Ectodermal cell (in vitro differentiated cells): ENCODE data around the gene MAP4K2.
A peak's percentile ranks its signal among the peaks of the same experiment; 100 is the strongest.

Source experiments
- H3K27ac ChIP-seq: 2 replicates; pipeline ENCODE4 v1.7.0; 2013; ENCODE audit warnings: mild to moderate bottlenecking, low read depth, low read length; ENCODE audit not compliant: insufficient read depth, poor library complexity, severe bottlenecking
- H3K27me3 ChIP-seq: 2 replicates; pipeline ENCODE4 v1.7.0; 2013; ENCODE audit warnings: mild to moderate bottlenecking, low read length; ENCODE audit not compliant: insufficient read depth, control insufficient read depth, poor library complexity, severe bottlenecking
- H3K36me3 ChIP-seq: one replicate; pipeline ENCODE4 v1.7.0; 2013; ENCODE audit warnings: low read length; ENCODE audit not compliant: control insufficient read depth, insufficient read depth
- H3K4me1 ChIP-seq: one replicate; pipeline ENCODE4 v1.7.0; 2013; ENCODE audit warnings: low read length; ENCODE audit not compliant: control insufficient read depth, insufficient read depth
- H3K4me3 ChIP-seq: 2 replicates; pipeline ENCODE4 v1.7.0; 2013; ENCODE audit warnings: low read depth, low read length, control low read depth; ENCODE audit not compliant: insufficient read depth
- H3K9me3 ChIP-seq: 2 replicates; pipeline ENCODE4 v1.7.0; 2013; ENCODE audit warnings: mild to moderate bottlenecking, low read length, moderate library complexity; ENCODE audit not compliant: control insufficient read depth
- WGBS, 2 experiments: methylation state at CpG; one replicate each; pipeline ENCODE4 v1.1.7; 2013; ENCODE audit warnings: missing lambda C conversion rate in 2 of 2; 5-methylcytosine and 5-hydroxymethylcytosine counted together

Gene MAP4K2

GRCh38 chr11:64776875-64777274 lies 26.1 kb downstream of the MAP4K2 start:
- 56 to 69% methylated on average over 2 to 3 of the region's 3 CpGs for WGBS, 2 experiments
- Histone ChIP-seq H3K27ac (no peak overlapping the region), H3K27me3 (no peaks in the 10 kb centered on the region), H3K9me3 (no peaks in the 10 kb centered on the region), H3K4me3 (peak overlapping the region; percentile 85), H3K36me3 (peaks cover 38% of the 10 kb centered on the region), H3K4me1 (peaks cover 7% of the 10 kb centered on the region)

- Histone ChIP-seq H3K4me1 (peaks cover 7% of the 10 kb centered on the region), H3K4me3 (peak overlapping the region; percentile 85), H3K9me3 (no peaks in the 10 kb centered on the region), H3K36me3 (peaks cover 42% of the 10 kb centered on the region), H3K27ac (no peak overlapping the region), H3K27me3 (no peaks in the 10 kb centered on the region)
- 94 to 96% methylated on average over 6 of the region's 6 CpGs for WGBS, 2 experiments
These were observed 26.6 kb downstream of the MAP4K2 start for GRCh38 chr11:64776425-64776824.

- no peaks in the 10 kb centered on the region for H3K27me3 ChIP-seq
- H3K9me3 ChIP-seq: no peaks in the 10 kb centered on the region
- peaks cover 7% of the 10 kb centered on the region for H3K4me1 ChIP-seq
- H3K4me3 ChIP-seq: no peak overlapping the region
- 96 to 97% methylated on average over 5 of the region's 5 CpGs for WGBS, 2 experiments
- no peak overlapping the region for H3K27ac ChIP-seq
- H3K36me3 ChIP-seq: peaks cover 65% of the 10 kb centered on the region
These were observed 28.9 kb downstream of the MAP4K2 start for GRCh38 chr11:64774144-64774543.

GRCh38 chr11:64772303-64773018 lies 30.6 kb downstream of the MAP4K2 start:
- H3K36me3 ChIP-seq: peaks cover 82% of the 10 kb centered on the region
- no peaks in the 10 kb centered on the region for H3K27me3 ChIP-seq
- no peak overlapping the region for H3K4me3 ChIP-seq
- H3K9me3 ChIP-seq: no peaks in the 10 kb centered on the region
- 90 to 100% methylated on average over 2 of the region's 3 CpGs for WGBS, 2 experiments
- H3K27ac ChIP-seq: no peak overlapping the region
- peaks cover 7% of the 10 kb centered on the region for H3K4me1 ChIP-seq

- no peaks in the 10 kb centered on the region for H3K9me3 ChIP-seq
- peaks cover 88% of the 10 kb centered on the region for H3K36me3 ChIP-seq
- no peak overlapping the region for H3K27ac ChIP-seq
- peaks cover 11% of the 10 kb centered on the region for H3K4me1 ChIP-seq
- 88 to 100% methylated on average over 1 to 2 of the region's 2 CpGs for WGBS, 2 experiments
- no peak overlapping the region for H3K4me3 ChIP-seq
- H3K27me3 ChIP-seq: no peaks in the 10 kb centered on the region
These were observed 31.2 kb downstream of the MAP4K2 start for GRCh38 chr11:64771861-64772260.

GRCh38 chr11:64770120-64770519 lies 32.9 kb downstream of the MAP4K2 start:
- no peak overlapping the region for H3K4me3 ChIP-seq
- WGBS, 2 experiments: 95 to 96% methylated on average over 12 of the region's 12 CpGs
- no peak overlapping the region for H3K27ac ChIP-seq
- H3K27me3 ChIP-seq: no peaks in the 10 kb centered on the region
- no peaks in the 10 kb centered on the region for H3K9me3 ChIP-seq
- H3K36me3 ChIP-seq: peaks cover 90% of the 10 kb centered on the region
- H3K4me1 ChIP-seq: peaks cover 12% of the 10 kb centered on the region

- Histone ChIP-seq H3K27ac (no peak overlapping the region), H3K4me3 (no peak overlapping the region), H3K36me3 (peaks cover 88% of the 10 kb centered on the region), H3K27me3 (no peaks in the 10 kb centered on the region), H3K4me1 (peaks cover 20% of the 10 kb centered on the region), H3K9me3 (no peaks in the 10 kb centered on the region)
- WGBS, 2 experiments: 95% methylated on average over 6 of the region's 6 CpGs
These were observed 33.7 kb downstream of the MAP4K2 start for GRCh38 chr11:64769283-64769682.

- Histone ChIP-seq H3K9me3 (no peaks in the 10 kb centered on the region), H3K27me3 (no peaks in the 10 kb centered on the region), H3K4me1 (peaks cover 30% of the 10 kb centered on the region), H3K4me3 (no peak overlapping the region), H3K36me3 (peaks cover 80% of the 10 kb centered on the region), H3K27ac (no peak overlapping the region)
- WGBS, 2 experiments: 93 to 97% methylated on average over 6 of the region's 6 CpGs
These were observed 34.7 kb downstream of the MAP4K2 start for GRCh38 chr11:64768300-64768694.

GRCh38 chr11:64767344-64768299 lies 35.4 kb downstream of the MAP4K2 start:
- no peaks in the 10 kb centered on the region for H3K9me3 ChIP-seq
- no peak overlapping the region for H3K4me3 ChIP-seq
- H3K27ac ChIP-seq: no peak overlapping the region
- H3K4me1 ChIP-seq: peaks cover 37% of the 10 kb centered on the region
- H3K36me3 ChIP-seq: peaks cover 73% of the 10 kb centered on the region
- H3K27me3 ChIP-seq: no peaks in the 10 kb centered on the region
- 77 to 80% methylated on average over 19 of the region's 19 CpGs for WGBS, 2 experiments

- 96 to 99% methylated on average over 11 of the region's 11 CpGs for WGBS, 2 experiments
- peaks cover 44% of the 10 kb centered on the region for H3K4me1 ChIP-seq
- H3K27ac ChIP-seq: no peak overlapping the region
- no peaks in the 10 kb centered on the region for H3K27me3 ChIP-seq
- peaks cover 67% of the 10 kb centered on the region for H3K36me3 ChIP-seq
- no peak overlapping the region for H3K4me3 ChIP-seq
- H3K9me3 ChIP-seq: no peaks in the 10 kb centered on the region
These were observed 36.1 kb downstream of the MAP4K2 start for GRCh38 chr11:64766881-64767280.
